ENCODE results near the gene LMBR1.

DNA sequence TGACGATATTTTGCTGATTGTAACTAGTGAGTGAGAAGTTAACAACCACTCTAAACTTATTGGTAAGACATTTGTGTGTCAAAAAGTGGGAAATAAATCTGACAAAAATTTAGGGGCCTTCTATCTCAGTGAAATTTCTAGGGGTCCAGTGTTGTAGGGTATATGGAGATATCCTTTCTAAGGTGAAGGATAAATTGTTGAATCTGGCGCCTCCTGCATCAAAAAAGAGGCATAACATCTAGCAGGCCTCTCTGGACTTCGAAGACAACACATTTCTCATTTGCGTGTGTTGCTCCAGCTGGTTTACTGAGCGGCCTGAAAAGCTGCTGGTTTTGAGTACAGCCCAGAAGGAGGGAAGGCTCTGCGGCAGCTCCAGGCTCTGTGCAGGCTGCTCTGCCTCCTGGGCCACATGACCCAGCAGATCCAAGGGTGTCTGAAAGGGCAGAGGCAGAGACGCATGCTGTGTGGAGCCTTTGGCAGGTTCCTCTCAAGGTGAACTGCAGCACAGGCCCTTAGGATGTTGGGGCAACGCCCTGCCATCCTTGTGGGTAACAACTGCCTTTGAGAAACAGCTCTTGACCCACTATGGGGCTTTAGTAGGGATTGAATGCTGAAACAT is 72.4 kb downstream of the LMBR1 start:
- TF ChIP-seq, protein P1, sequence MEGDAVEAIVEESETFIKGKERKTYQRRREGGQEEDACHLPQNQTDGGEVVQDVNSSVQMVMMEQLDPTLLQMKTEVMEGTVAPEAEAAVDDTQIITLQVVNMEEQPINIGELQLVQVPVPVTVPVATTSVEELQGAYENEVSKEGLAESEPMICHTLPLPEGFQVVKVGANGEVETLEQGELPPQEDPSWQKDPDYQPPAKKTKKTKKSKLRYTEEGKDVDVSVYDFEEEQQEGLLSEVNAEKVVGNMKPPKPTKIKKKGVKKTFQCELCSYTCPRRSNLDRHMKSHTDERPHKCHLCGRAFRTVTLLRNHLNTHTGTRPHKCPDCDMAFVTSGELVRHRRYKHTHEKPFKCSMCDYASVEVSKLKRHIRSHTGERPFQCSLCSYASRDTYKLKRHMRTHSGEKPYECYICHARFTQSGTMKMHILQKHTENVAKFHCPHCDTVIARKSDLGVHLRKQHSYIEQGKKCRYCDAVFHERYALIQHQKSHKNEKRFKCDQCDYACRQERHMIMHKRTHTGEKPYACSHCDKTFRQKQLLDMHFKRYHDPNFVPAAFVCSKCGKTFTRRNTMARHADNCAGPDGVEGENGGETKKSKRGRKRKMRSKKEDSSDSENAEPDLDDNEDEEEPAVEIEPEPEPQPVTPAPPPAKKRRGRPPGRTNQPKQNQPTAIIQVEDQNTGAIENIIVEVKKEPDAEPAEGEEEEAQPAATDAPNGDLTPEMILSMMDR (IDR thresholded peaks at IDR 0.05): no peak
- TF ChIP-seq EP300 (IDR thresholded peaks at IDR 0.05): no peak
- TF ChIP-seq POLR2A (IDR thresholded peaks at IDR 0.05): no peak
- no peak for TF ChIP-seq POLR2AphosphoS5 (IDR thresholded peaks at IDR 0.05)

All from gastroesophageal sphincter (tissue), 3 donors.